A673 (cell line): ENCODE results near the gene RNF19B. TPM values are rescaled to one million over a fixed set of nuclear protein-coding genes. Genes with fewer than 3 reads are reported as not detected.

Experiments
- BruUV-seq: library from RNA; stranded (reverse); fragments of 400-500 nt; replicated peaks from 2 replicates; lab custom pipeline; 2021; lab: Mats Ljungman, UMichigan
- CTCF ChIA-PET: fragments of 300-600 bp; sonication (Branson Sonifier 250); formaldehyde crosslinking; loops from one replicate; lab custom pipeline; 2022; ENCODE audit warnings: antibody characterized with exemption; lab: Charles Lee
- POLR2A ChIA-PET: fragments of 300-600 bp; sonication (Branson Sonifier 250); formaldehyde crosslinking; loops from one replicate; lab custom pipeline; 2022; ENCODE audit warnings: antibody characterized with exemption; ENCODE audit not compliant: low non-redundant PET; lab: Charles Lee
- DNase-seq: peaks from one replicate; pipeline ENCODE4 v3.0.0-alpha.2; 2015; ENCODE audit warnings: low spot score
- H3K27ac ChIP-seq: fragments of 200-600 bp; sonication (generic); 2 replicates; pipeline ENCODE4 v1.5.1; 2016; ENCODE audit warnings: mixed run types, low read depth, mild to moderate bottlenecking, mixed read lengths, antibody characterized with exemption, low read length; ENCODE audit not compliant: poor library complexity, severe bottlenecking
- H3K27me3 ChIP-seq: fragments of 200-600 bp; sonication (generic); replicated peaks from 2 replicates; pipeline ENCODE4 v1.6.1; 2017; ENCODE audit warnings: mixed run types, low read depth, mild to moderate bottlenecking, mixed read lengths, antibody characterized with exemption, low read length; ENCODE audit not compliant: insufficient read depth, poor library complexity
- H3K36me3 ChIP-seq: fragments of 200-600 bp; sonication (generic); 2 replicates; pipeline ENCODE4 v1.6.1; 2016; ENCODE audit warnings: mixed run types, mild to moderate bottlenecking, mixed read lengths, antibody characterized with exemption, low read length; ENCODE audit not compliant: insufficient read depth, poor library complexity, severe bottlenecking
- H3K4me1 ChIP-seq: fragments of 200-600 bp; sonication (generic); 2 replicates; pipeline ENCODE4 v1.6.1; 2017; ENCODE audit warnings: mixed run types, mild to moderate bottlenecking, mixed read lengths, antibody characterized with exemption, low read length; ENCODE audit not compliant: insufficient read depth, poor library complexity, severe bottlenecking
- H3K4me3 ChIP-seq: fragments of 200-600 bp; sonication (generic); 2 replicates; pipeline ENCODE4 v1.5.1; 2016; ENCODE audit warnings: low read depth, mixed run types, mild to moderate bottlenecking, mixed read lengths, low read length; ENCODE audit not compliant: poor library complexity, severe bottlenecking
- H3K9me3 ChIP-seq: fragments of 200-600 bp; sonication (generic); 2 replicates; pipeline ENCODE4 v1.6.1; 2016; ENCODE audit warnings: mixed run types, low read depth, mild to moderate bottlenecking, mixed read lengths, antibody characterized with exemption, low read length; ENCODE audit not compliant: poor library complexity, severe bottlenecking
- CTCF ChIP-seq: fragments of 300-800, 200-600 bp; sonication (generic); conservative IDR thresholded peaks from 2 replicates; pipeline ENCODE4 v1.5.1; 2017; ENCODE audit warnings: low read depth, mild to moderate bottlenecking, antibody characterized with exemption, low read length, moderate library complexity, mixed read lengths
- EZH2 ChIP-seq: fragments of 200-600 bp; sonication (generic); IDR thresholded peaks from 2 replicates; pipeline ENCODE4 v1.6.1; 2017; ENCODE audit warnings: borderline replicate concordance, low read depth, mild to moderate bottlenecking, mixed read lengths, antibody characterized with exemption, low read length; ENCODE audit not compliant: poor library complexity, severe bottlenecking
- intact Hi-C: fragments of 100-400 bp; cut with micrococcal nuclease; formaldehyde crosslinking; loops from one replicate; pipeline ENCODE4 v1.10.0; 2022; ENCODE audit not compliant: unreplicated experiment
- total RNA-seq: library from RNA; stranded (reverse); gene quantifications from 2 replicates; pipeline ENCODE4 v1.2.3, GENCODE V29; 2021

RNF19B gene
- total RNA-seq, 1 experiment from 2014 or later = 14.3 TPM

GRCh38 chr1:32971576-32971975 is 7.0 kb upstream of the RNF19B start:
- no peak overlapping the region for H3K4me3 ChIP-seq
- DNase-seq = no peak
- BruUV-seq = no TSS peak
- POLR2A ChIA-PET = no interaction called here
- no peaks in the 10 kb centered on the region for H3K36me3 ChIP-seq
- no peaks in the 10 kb centered on the region for H3K4me1 ChIP-seq
- intact Hi-C loops = no loop called here
- CTCF ChIA-PET = interaction anchor here (0.6 kb wide), 1 partner anchor 16 kb away, joined by 4 read pairs; no protein-coding TSS in a partner anchor
- no peaks in the 10 kb centered on the region for H3K9me3 ChIP-seq
- H3K27ac ChIP-seq = no peak overlapping the region
- TF ChIP-seq CTCF (no peak), EZH2 (no peak)
- H3K27me3 ChIP-seq = peaks cover 8% of the 10 kb centered on the region

GRCh38 chr1:32971156-32971555 is 6.5 kb upstream of the RNF19B start:
- Histone ChIP-seq H3K36me3 (no peaks in the 10 kb centered on the region), H3K4me1 (no peaks in the 10 kb centered on the region), H3K9me3 (no peaks in the 10 kb centered on the region), H3K27me3 (peaks cover 8% of the 10 kb centered on the region), H3K4me3 (no peak overlapping the region), H3K27ac (no peak overlapping the region)
- BruUV-seq = no TSS peak
- ChIA-PET CTCF (interaction anchor here (0.6 kb wide), 1 partner anchor 16 kb away, joined by 4 read pairs; no protein-coding TSS in a partner anchor), POLR2A (no interaction called here)
- no peak for DNase-seq
- intact Hi-C loops = no loop called here
- no peak for TF ChIP-seq EZH2
- no peak for TF ChIP-seq CTCF

- ChIA-PET CTCF (no interaction called here), POLR2A (no interaction called here)
- intact Hi-C loops = no loop called here
- BruUV-seq = no TSS peak
- Histone ChIP-seq H3K4me1 (no peaks in the 10 kb centered on the region), H3K4me3 (no peak overlapping the region), H3K36me3 (no peaks in the 10 kb centered on the region), H3K27me3 (peaks cover 8% of the 10 kb centered on the region), H3K27ac (no peak overlapping the region), H3K9me3 (no peaks in the 10 kb centered on the region)
- TF ChIP-seq CTCF (no peak), EZH2 (no peak)
- no peak for DNase-seq
Observed at GRCh38 chr1:32969566-32969965, 5.0 kb upstream of the RNF19B start.
